Neural progenitor cell (in vitro differentiated cells): ENCODE data around the gene DBR1. TPM values are rescaled to one million over a fixed set of nuclear protein-coding genes. Genes with fewer than 3 reads are reported as not detected.

Source experiments
- DNase-seq: peaks from one replicate; pipeline ENCODE4 v3.0.0-alpha.2; 2016; ENCODE audit warnings: low spot score
- H2AFZ ChIP-seq: fragments of 200-600 bp; sonication (generic); replicated peaks from 2 replicates; pipeline ENCODE4 v1.6.1; 2016; ENCODE audit warnings: antibody characterized with exemption
- H3F3A ChIP-seq: fragments of 200-600 bp; sonication (generic); 2 replicates; pipeline ENCODE4 v1.6.1; 2016; ENCODE audit warnings: antibody characterized with exemption, low read depth
- H3K27ac ChIP-seq: fragments of 200-600 bp; sonication (generic); 2 replicates; pipeline ENCODE4 v1.5.1; 2016; ENCODE audit warnings: mild to moderate bottlenecking
- H3K27me3 ChIP-seq: fragments of 200-600 bp; sonication (generic); 2 replicates; pipeline ENCODE4 v1.6.1; 2016; ENCODE audit warnings: mild to moderate bottlenecking, moderate library complexity
- H3K36me3 ChIP-seq: fragments of 200-600 bp; sonication (generic); 2 replicates; pipeline ENCODE4 v1.5.1; 2016
- H3K4me1 ChIP-seq: fragments of 200-600 bp; sonication (generic); 2 replicates; pipeline ENCODE4 v1.6.1; 2016; ENCODE audit warnings: mixed run types
- H3K4me2 ChIP-seq: fragments of 200-600 bp; sonication (generic); 2 replicates; pipeline ENCODE4 v1.6.1; 2016
- H3K4me3 ChIP-seq: fragments of 200-600 bp; sonication (generic); 2 replicates; pipeline ENCODE4 v1.5.1; 2016
- H3K79me2 ChIP-seq: fragments of 200-600 bp; sonication (generic); 2 replicates; pipeline ENCODE4 v1.6.1; 2016; ENCODE audit warnings: low read depth
- H3K9ac ChIP-seq: fragments of 200-600 bp; sonication (generic); 2 replicates; pipeline ENCODE4 v1.6.1; 2016
- H3K9me3 ChIP-seq: fragments of 200-600 bp; sonication (generic); 2 replicates; pipeline ENCODE4 v1.5.1; 2016; ENCODE audit warnings: low read depth
- H4K20me1 ChIP-seq: fragments of 200-600 bp; sonication (generic); 2 replicates; pipeline ENCODE4 v1.6.1; 2016; ENCODE audit warnings: low read depth
- H3K27ac Mint-ChIP-seq: 3 replicates; pipeline ENCODE4 v1.8.0; 2021; ENCODE audit warnings: mixed read lengths
- H3K27me3 Mint-ChIP-seq: 2 replicates; pipeline ENCODE4 v1.8.0; 2022; ENCODE audit warnings: low read depth, mild to moderate bottlenecking, inconsistent platforms, moderate library complexity, mixed read lengths; ENCODE audit not compliant: insufficient read depth
- H3K36me3 Mint-ChIP-seq: 3 replicates; pipeline ENCODE4 v1.8.0; 2021; ENCODE audit warnings: mixed read lengths
- H3K4me1 Mint-ChIP-seq: 3 replicates; pipeline ENCODE4 v1.8.0; 2021; ENCODE audit warnings: mixed read lengths
- H3K4me3 Mint-ChIP-seq: 3 replicates; pipeline ENCODE4 v1.8.0; 2021; ENCODE audit warnings: mild to moderate bottlenecking, moderate library complexity, mixed read lengths
- H3K9me3 Mint-ChIP-seq: 3 replicates; pipeline ENCODE4 v1.8.0; 2020; ENCODE audit warnings: mixed read lengths
- EZH2 ChIP-seq: fragments of 200-600 bp; sonication (generic); IDR thresholded peaks from 2 replicates; pipeline ENCODE4 v1.6.1; 2017; ENCODE audit warnings: antibody characterized with exemption, mild to moderate bottlenecking, moderate library complexity
- EZH2phosphoT487 ChIP-seq: fragments of 200-600 bp; sonication (generic); IDR thresholded peaks from 2 replicates; pipeline ENCODE4 v1.6.1; 2017; ENCODE audit warnings: antibody characterized with exemption
- total RNA-seq: library from RNA; depleted of rRNA; stranded (reverse); fragments of >200 nt; gene quantifications from 2 replicates; pipeline ENCODE4 v1.2.3, GENCODE V29; 2015; ENCODE audit warnings: low replicate concordance
- TF ChIP-seq, protein P1 (sequence below): fragments of 200-600 bp; sonication (generic); IDR thresholded peaks from 2 replicates; pipeline ENCODE4 v1.5.1; 2017; ENCODE audit warnings: antibody characterized with exemption, mild to moderate bottlenecking

Gene DBR1
- total RNA-seq, 1 donor from 2014 or later, result 32.1 TPM

DNA sequence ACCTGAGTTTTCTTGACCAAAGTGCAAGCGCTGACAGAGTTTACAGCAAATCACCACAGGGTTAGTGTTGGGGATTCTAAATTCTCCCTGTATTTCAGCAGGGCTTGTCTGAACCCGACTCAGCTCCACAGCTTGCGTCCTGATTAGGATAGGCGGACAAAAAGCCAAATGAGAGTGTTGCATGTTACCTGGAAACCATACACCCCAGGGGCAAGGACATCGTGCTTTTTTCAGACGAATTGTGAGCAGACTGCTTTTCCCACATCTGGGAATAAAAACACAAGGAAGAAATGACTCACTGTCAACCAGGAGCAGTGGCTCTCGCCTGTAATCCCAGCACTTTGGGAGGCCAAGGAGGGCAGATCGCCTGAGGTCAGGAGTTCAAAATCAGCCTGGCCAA lies 62.4 kb downstream of the DBR1 start:
- no peak for DNase-seq
- peaks cover 2% of the 10 kb centered on the region for H3K27me3 Mint-ChIP-seq
- H4K20me1 ChIP-seq, result peaks cover 10% of the 10 kb centered on the region
- H3K4me3 ChIP-seq, result no peak overlapping the region
- no peak overlapping the region for H3K9ac ChIP-seq
- no peak overlapping the region for H2AFZ ChIP-seq
- H3K36me3 ChIP-seq, result no peaks in the 10 kb centered on the region
- no peak overlapping the region for H3K4me2 ChIP-seq
- peaks cover 19% of the 10 kb centered on the region for H3K4me1 ChIP-seq
- H3K27me3 ChIP-seq, result no peaks in the 10 kb centered on the region
- H3K27ac ChIP-seq, result no peak overlapping the region
- H3F3A ChIP-seq, result peaks cover 16% of the 10 kb centered on the region
- peaks cover 24% of the 10 kb centered on the region for H3K4me1 Mint-ChIP-seq
- no peaks in the 10 kb centered on the region for H3K9me3 Mint-ChIP-seq
- H3K36me3 Mint-ChIP-seq, result peaks cover 14% of the 10 kb centered on the region
- H3K79me2 ChIP-seq, result peaks cover 40% of the 10 kb centered on the region
- TF ChIP-seq EZH2phosphoT487, result no peak
- no peak for TF ChIP-seq EZH2
- TF ChIP-seq, protein P1, sequence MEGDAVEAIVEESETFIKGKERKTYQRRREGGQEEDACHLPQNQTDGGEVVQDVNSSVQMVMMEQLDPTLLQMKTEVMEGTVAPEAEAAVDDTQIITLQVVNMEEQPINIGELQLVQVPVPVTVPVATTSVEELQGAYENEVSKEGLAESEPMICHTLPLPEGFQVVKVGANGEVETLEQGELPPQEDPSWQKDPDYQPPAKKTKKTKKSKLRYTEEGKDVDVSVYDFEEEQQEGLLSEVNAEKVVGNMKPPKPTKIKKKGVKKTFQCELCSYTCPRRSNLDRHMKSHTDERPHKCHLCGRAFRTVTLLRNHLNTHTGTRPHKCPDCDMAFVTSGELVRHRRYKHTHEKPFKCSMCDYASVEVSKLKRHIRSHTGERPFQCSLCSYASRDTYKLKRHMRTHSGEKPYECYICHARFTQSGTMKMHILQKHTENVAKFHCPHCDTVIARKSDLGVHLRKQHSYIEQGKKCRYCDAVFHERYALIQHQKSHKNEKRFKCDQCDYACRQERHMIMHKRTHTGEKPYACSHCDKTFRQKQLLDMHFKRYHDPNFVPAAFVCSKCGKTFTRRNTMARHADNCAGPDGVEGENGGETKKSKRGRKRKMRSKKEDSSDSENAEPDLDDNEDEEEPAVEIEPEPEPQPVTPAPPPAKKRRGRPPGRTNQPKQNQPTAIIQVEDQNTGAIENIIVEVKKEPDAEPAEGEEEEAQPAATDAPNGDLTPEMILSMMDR, result no peak
- no peak overlapping the region for H3K27ac Mint-ChIP-seq
- no peaks in the 10 kb centered on the region for H3K9me3 ChIP-seq
- no peak overlapping the region for H3K4me3 Mint-ChIP-seq

Other genes starting within 250 kb of the DBR1 start
- not detected in 2 replicates for gene CLDN18, start 164.8 kb downstream of the DBR1 start, total RNA-seq
- 10.4 and 38.4 TPM in 2 replicates for gene DZIP1L, start 59.3 kb downstream of the DBR1 start, total RNA-seq
- gene A4GNT, start 42.5 kb downstream of the DBR1 start, total RNA-seq, result not detected in 2 replicates
- 61.9 and 80.3 TPM in 2 replicates for gene ARMC8, start 12.4 kb upstream of the DBR1 start, total RNA-seq
- 1.1 and 2.2 TPM in 2 replicates for gene NME9, start 154.9 kb upstream of the DBR1 start, total RNA-seq
- 11.2 and 17.2 TPM in 2 replicates for gene MRAS, start 173.7 kb upstream of the DBR1 start, total RNA-seq